Activated CD4-positive, alpha-beta T cell treated with anti-CD3 and anti-CD28 coated beads for 36 hours (primary cell): ENCODE measurements around the gene ALG14. TPM values are rescaled to one million over a fixed set of nuclear protein-coding genes. Genes with fewer than 3 reads are reported as not detected.
A peak's percentile ranks its signal among the peaks of the same experiment; 100 is the strongest.

Experiments used
- ATAC-seq: fragments of 200-7000 bp; cut with Tn5 transposase; one replicate; pipeline ENCODE4 v1.10.0; 2021; ENCODE audit warnings: mild to moderate bottlenecking, moderate library complexity
- CTCF ChIA-PET: fragments of 350-600 bp; sonication (Branson Sonifier 250); formaldehyde crosslinking; loops from one replicate; lab custom pipeline; 2021; ENCODE audit warnings: antibody characterized with exemption; lab: Charles Lee
- POLR2A ChIA-PET: fragments of 350-600 bp; sonication (Branson Sonifier 250); formaldehyde crosslinking; loops from one replicate; lab custom pipeline; 2021; ENCODE audit warnings: antibody characterized with exemption, inconsistent platforms; lab: Charles Lee
- DNase-seq: peaks from one replicate; pipeline ENCODE4 v3.0.0-alpha.2; 2020
- H3K27ac Mint-ChIP-seq: one replicate; pipeline ENCODE4 v1.8.0; 2021; ENCODE audit warnings: mixed read lengths
- H3K27me3 Mint-ChIP-seq: one replicate; pipeline ENCODE4 v1.8.0; 2021; ENCODE audit warnings: mixed read lengths
- H3K36me3 Mint-ChIP-seq: one replicate; pipeline ENCODE4 v1.8.0; 2021; ENCODE audit warnings: low read depth, mixed read lengths
- H3K4me1 Mint-ChIP-seq: one replicate; pipeline ENCODE4 v1.8.0; 2021; ENCODE audit warnings: mixed read lengths
- H3K4me3 Mint-ChIP-seq: one replicate; pipeline ENCODE4 v1.8.0; 2021; ENCODE audit warnings: mild to moderate bottlenecking, moderate library complexity, mixed read lengths
- H3K9me3 Mint-ChIP-seq: one replicate; pipeline ENCODE4 v1.8.0; 2021; ENCODE audit warnings: low read depth, mixed read lengths
- intact Hi-C, 2 experiments: fragments of 100-400 bp; cut with DNase I in 1 of 2; cut with micrococcal nuclease in 1 of 2; formaldehyde crosslinking; loops; one replicate each; pipeline versions ENCODE4 v1.14.2 to v1.15.1; 2022 to 2024; cut with DNase I, micrococcal nuclease
- total RNA-seq, 2 experiments: library from RNA; stranded (reverse); gene quantifications; one replicate each; pipeline ENCODE4 v1.2.3, GENCODE V29; 2021

Gene ALG14
- total RNA-seq, 2 experiments from 2014 or later: 5.3 to 7.3 TPM

DNA sequence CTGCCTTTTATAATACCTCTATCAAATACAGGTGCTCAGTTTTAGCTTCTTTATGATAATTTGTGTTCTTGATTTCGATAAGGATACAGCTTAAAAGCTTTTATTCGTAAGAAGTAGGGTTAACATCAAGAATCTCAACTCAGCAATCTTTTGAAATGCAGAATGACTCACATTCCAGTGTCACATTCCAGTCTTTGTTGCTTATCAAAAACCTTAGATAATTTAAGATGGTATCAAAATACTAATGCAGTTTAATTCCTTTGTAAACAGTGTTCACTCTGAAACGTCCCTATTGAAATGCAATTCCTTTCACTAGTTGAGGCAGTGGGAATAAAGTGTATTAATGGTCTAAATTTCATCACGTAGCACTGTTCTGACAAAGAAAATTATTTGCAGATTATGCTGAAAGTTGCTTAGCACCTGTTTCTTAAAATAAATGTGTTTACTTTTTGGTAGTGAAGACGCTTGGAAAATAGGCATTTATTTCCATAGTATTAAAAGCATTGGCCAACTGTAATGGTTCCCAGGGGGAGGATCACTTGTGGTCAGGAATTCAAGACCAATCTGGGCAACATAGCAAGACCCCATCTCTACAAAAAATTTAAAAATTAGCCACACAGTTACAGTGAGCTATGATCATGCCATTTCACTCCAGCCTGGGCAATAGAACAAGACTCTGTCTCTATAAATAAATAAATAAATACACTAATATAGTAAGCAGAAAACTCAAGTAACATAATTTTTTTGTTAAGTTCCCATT, 135.7 kb downstream of the ALG14 start:
- no peak for ATAC-seq
- Mint-ChIP-seq H3K4me1 (peaks cover 3% of the 10 kb centered on the region), H3K4me3 (no peak overlapping the region), H3K36me3 (no peaks in the 10 kb centered on the region), H3K27me3 (peaks cover 3% of the 10 kb centered on the region), H3K9me3 (no peaks in the 10 kb centered on the region), H3K27ac (no peak overlapping the region)
- intact Hi-C loops: no loop called here
- POLR2A ChIA-PET: no interaction called here
- CTCF ChIA-PET: interaction anchor here (1.0 kb wide), 1 partner anchor 9 kb away, joined by 3 read pairs; no protein-coding TSS in a partner anchor
- no peak for DNase-seq

DNA sequence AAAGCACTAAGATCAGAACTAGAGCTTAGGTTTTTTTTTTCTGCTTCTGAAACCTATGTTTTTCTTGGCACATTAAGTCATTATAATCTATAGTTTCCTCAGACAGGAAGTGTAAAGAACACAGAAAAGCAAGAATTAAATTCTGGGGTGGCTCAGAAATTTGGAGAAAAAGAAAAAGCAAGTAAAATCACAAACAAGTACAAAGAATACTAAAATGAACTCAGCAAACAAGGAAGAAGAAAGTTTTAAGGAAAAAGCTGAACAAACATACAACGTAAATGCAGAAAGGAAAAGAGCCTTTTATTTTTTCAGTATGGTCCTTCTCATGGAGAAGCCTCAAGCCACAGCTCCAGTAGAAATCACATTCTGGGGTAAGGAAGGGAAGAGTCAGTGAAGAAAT, 137.3 kb downstream of the ALG14 start:
- POLR2A ChIA-PET: no interaction called here

DNA sequence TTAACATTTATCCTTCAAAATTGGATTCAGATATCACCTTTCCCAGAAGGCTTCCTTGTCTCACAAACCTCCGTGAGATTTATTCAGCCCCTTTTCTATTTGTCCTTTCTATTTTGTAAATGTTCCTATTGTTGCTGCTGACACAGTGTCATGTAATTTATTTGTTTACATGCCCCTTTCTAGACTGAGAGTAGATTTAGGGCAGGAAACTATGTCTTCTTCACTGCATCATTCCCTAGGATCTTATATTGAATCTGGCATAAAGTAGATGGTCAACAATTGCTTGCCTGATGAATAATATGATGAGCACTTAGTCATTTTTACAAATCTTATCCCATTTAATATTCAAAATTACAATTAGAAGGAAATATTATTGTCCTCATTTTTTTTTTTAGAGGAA, 137.7 kb downstream of the ALG14 start:
- Mint-ChIP-seq H3K36me3 (no peaks in the 10 kb centered on the region), H3K27me3 (peaks cover 3% of the 10 kb centered on the region), H3K4me1 (peaks cover 3% of the 10 kb centered on the region), H3K27ac (no peak overlapping the region), H3K9me3 (no peaks in the 10 kb centered on the region), H3K4me3 (no peak overlapping the region)
- ATAC-seq (no peak), DNase-seq (no peak)
- CTCF ChIA-PET: no interaction called here
- POLR2A ChIA-PET: no interaction called here
- intact Hi-C loops: no loop called here

More for the DNA sequence above, 137.3 kb downstream of the ALG14 start:
- Mint-ChIP-seq H3K9me3 (no peaks in the 10 kb centered on the region), H3K4me3 (no peak overlapping the region), H3K36me3 (no peaks in the 10 kb centered on the region), H3K27me3 (peaks cover 3% of the 10 kb centered on the region), H3K27ac (no peak overlapping the region), H3K4me1 (peaks cover 3% of the 10 kb centered on the region)
- ATAC-seq (no peak), DNase-seq (no peak)
- CTCF ChIA-PET: interaction anchor here (0.5 kb wide), 1 partner anchor 29 kb away, joined by 4 read pairs; no protein-coding TSS in a partner anchor
- intact Hi-C loops: no loop called here

DNA sequence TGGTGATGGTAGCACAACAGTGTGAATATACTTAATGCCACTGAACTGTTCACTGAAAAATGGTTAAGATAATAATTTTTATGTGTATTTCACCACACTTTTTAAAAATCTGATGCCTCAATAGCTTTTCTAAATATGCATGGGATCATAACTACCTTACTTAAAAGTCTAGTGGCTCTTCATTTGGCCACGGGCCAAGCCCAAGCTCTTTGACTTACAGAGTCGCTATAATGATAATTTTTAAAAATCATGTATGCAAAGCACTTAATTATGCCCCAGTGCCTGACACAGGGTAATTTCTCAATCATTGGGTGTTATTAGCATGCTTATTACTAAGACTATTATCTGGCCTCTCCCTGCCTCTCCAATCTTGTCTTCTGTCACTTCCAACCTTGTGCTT, 138.2 kb downstream of the ALG14 start:
- intact Hi-C loops: no loop called here
- ChIA-PET CTCF (interaction anchor here (1.0 to 1.1 kb wide), 2 partner anchors 21 to 81 kb away, joined by 3 read pairs; no protein-coding TSS in a partner anchor), POLR2A (no interaction called here)
- Mint-ChIP-seq H3K27me3 (peaks cover 3% of the 10 kb centered on the region), H3K4me1 (peaks cover 3% of the 10 kb centered on the region), H3K9me3 (no peaks in the 10 kb centered on the region), H3K27ac (no peak overlapping the region), H3K36me3 (no peaks in the 10 kb centered on the region), H3K4me3 (no peak overlapping the region)
- DNase-seq: no peak
- no peak for ATAC-seq

DNA sequence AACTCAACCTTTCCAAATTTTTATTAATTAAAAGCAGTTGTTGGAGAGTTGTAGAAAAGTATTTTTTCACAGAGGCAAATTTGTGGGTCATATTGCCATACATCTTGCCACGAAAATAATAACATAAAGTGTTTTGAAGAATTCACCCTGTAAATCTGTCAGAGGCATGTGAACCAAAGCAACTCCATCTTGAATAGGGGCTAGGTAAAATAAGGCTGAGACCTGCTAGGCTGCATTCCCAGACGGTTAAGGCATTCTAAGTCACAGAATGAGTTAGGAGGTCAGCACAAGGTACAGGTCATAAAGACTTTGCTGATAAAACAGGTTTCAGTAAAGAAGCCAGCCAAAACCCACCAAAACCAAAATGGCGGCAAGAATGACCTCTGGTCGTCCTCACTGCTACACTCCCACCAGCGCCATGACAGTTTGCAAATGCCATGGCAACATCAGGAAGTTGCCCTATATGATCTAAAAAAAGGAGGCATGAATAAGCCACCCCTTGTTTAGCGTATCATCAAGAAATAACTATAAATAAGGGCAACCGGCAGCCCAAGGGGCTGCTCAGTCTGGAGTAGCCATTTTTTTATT, 141.4 kb downstream of the ALG14 start:
- intact Hi-C loops: no loop called here

GRCh38 chr1:94929351-94930217, 143.2 kb downstream of the ALG14 start:
- POLR2A ChIA-PET: no interaction called here
- peaks cover 22% of the 10 kb centered on the region for H3K27me3 Mint-ChIP-seq
- intact Hi-C loops: no loop called here
- H3K9me3 Mint-ChIP-seq: no peaks in the 10 kb centered on the region
- H3K4me1 Mint-ChIP-seq: peaks cover 13% of the 10 kb centered on the region
- ATAC-seq: no peak
- H3K36me3 Mint-ChIP-seq: peaks cover 2% of the 10 kb centered on the region
- CTCF ChIA-PET: no interaction called here
- no peak overlapping the region for H3K4me3 Mint-ChIP-seq
- no peak for DNase-seq
- H3K27ac Mint-ChIP-seq: no peak overlapping the region

More for the DNA sequence above, 141.4 kb downstream of the ALG14 start:
- CTCF ChIA-PET: no interaction called here
- H3K9me3 Mint-ChIP-seq: no peaks in the 10 kb centered on the region
- H3K4me3 Mint-ChIP-seq: no peak overlapping the region
- POLR2A ChIA-PET: no interaction called here
- peaks cover 2% of the 10 kb centered on the region for H3K36me3 Mint-ChIP-seq
- H3K4me1 Mint-ChIP-seq: peaks cover 6% of the 10 kb centered on the region
- peaks cover 8% of the 10 kb centered on the region for H3K27me3 Mint-ChIP-seq
- no peak overlapping the region for H3K27ac Mint-ChIP-seq
- DNase-seq (no peak), ATAC-seq (no peak)

DNA sequence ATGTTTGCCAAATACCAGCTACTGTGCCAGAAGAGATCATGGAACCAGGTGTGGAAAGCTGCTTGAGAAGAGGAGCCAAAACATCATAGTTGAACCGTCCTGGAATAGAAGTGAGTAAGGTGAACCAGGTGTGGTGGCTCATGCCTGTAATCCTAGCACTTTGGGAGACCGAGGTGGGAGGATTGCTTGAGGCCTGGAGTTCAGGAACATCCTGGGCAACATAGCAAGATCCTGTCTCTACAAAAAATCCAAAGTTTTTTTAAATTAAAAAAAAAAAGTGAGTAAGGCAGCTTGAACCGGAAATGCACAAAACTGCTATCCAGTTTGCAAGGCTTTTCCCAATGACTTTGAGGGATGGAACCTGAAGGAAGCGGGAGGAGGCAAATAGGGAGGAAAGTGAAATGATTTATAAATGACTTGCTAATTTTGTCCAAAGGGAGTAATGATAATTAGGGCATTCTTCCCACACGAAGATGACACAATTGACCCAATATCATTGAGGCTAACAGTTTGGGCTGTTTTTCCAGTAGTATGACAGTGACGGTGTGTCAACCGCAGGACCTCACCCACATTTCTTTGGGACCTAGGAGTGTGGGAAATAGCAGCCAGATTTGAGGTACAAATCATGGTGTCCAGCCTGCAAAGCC, 144.3 kb downstream of the ALG14 start:
- Mint-ChIP-seq H3K27ac (no peak overlapping the region), H3K4me1 (peaks cover 13% of the 10 kb centered on the region), H3K36me3 (peaks cover 2% of the 10 kb centered on the region), H3K9me3 (no peaks in the 10 kb centered on the region), H3K4me3 (no peak overlapping the region), H3K27me3 (peaks cover 30% of the 10 kb centered on the region)
- ATAC-seq (no peak), DNase-seq (no peak)
- intact Hi-C loops: no loop called here
- CTCF ChIA-PET: interaction anchor here (1.0 to 1.4 kb wide), 3 partner anchors 8 to 92 kb away, joined by 3 read pairs; no protein-coding TSS in a partner anchor
- POLR2A ChIA-PET: no interaction called here

DNA sequence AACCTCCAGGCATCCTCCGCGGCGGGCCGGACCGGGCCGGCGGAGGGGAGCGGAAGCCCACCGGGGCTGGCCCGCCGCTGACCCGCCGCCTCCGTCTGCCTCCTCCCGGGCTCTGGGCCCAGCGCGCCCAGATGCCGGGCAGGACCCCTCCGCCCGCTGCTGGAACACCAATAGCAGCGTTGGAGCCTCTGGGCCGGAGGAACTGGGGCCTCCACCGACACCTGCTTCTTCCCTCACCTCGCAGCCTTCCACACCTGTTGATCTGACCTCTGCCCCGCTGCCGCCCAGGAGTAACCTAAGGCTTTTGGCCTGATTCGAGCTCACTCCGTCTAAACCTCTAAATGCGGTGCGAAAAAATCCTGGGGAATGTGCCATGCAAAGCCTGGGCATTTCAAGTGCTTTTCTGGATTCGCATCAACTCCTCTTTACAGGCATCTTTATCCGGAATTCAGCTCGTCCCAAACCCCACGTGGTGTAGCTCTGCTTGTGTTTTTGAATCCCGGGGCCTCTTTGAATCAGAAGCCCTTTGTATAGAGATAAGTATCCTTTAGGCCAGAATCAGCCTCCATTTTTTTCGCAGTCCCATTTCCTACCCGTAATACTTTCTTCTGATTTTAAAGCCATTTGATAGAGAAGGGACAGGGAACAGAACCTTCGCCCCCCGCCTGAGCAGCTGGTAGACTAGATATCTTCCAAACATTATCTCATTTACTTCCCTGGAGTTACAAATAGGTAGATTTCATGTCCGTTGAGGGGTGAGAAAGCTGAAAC, 145.2 kb downstream of the ALG14 start:
- H3K27ac Mint-ChIP-seq: peak overlapping the region; percentile 74
- H3K9me3 Mint-ChIP-seq: no peaks in the 10 kb centered on the region
- ATAC-seq: no peak
- peak overlapping the region; percentile 59 for H3K4me3 Mint-ChIP-seq
- H3K36me3 Mint-ChIP-seq: peaks cover 2% of the 10 kb centered on the region
- peaks cover 35% of the 10 kb centered on the region for H3K27me3 Mint-ChIP-seq
- intact Hi-C loops: loop anchor here in 1 of 2 experiments (1.0 to 2.0 kb wide), 3 partner anchors 35 to 307 kb away; partner anchors contain the start of gene RWDD3
- DNase-seq: peak; percentile 6
- H3K4me1 Mint-ChIP-seq: peaks cover 13% of the 10 kb centered on the region
- ChIA-PET POLR2A (no interaction called here), CTCF (interaction anchor here (0.7 to 1.4 kb wide), 4 partner anchors 9 to 92 kb away, joined by 3 read pairs; no protein-coding TSS in a partner anchor)

- ChIA-PET POLR2A (no interaction called here), CTCF (interaction anchor here (0.7 to 1.4 kb wide), 2 partner anchors 72 to 91 kb away, joined by 3 read pairs; no protein-coding TSS in a partner anchor)
- peak within 1 kb of the TSS; percentile 74 for H3K27ac Mint-ChIP-seq
- peaks cover 13% of the 10 kb centered on the region for H3K4me1 Mint-ChIP-seq
- DNase-seq: peak; percentile 80
- peaks cover 2% of the 10 kb centered on the region for H3K36me3 Mint-ChIP-seq
- H3K27me3 Mint-ChIP-seq: peaks cover 35% of the 10 kb centered on the region
- no peaks in the 10 kb centered on the region for H3K9me3 Mint-ChIP-seq
- peak; percentile 87 for ATAC-seq
- intact Hi-C loops: loop anchor here in 1 of 2 experiments (1.0 to 2.0 kb wide), 3 partner anchors 36 to 307 kb away; partner anchors contain the start of gene RWDD3
- H3K4me3 Mint-ChIP-seq: peak within 1 kb of the TSS; percentile 69
Measured at GRCh38 chr1:94926915-94927404, 145.8 kb downstream of the ALG14 start, which contains the start of gene CNN3. Gene CNN3, minus strand, starts transcription at chr1:94927110. Its CDS starts 216 bp downstream, at chr1:94926894.
